Pons (tissue), 1 donor: ENCODE results near the gene CEP19.

Experiments used
- DNase-seq: peaks from one replicate; pipeline ENCODE4 v3.0.0-alpha.2; 2016; ENCODE audit warnings: low spot score

CEP19 gene

GRCh38 chr3:196708467-196708866, 3.6 kb downstream of the CEP19 start:
- no peak for DNase-seq

DNA sequence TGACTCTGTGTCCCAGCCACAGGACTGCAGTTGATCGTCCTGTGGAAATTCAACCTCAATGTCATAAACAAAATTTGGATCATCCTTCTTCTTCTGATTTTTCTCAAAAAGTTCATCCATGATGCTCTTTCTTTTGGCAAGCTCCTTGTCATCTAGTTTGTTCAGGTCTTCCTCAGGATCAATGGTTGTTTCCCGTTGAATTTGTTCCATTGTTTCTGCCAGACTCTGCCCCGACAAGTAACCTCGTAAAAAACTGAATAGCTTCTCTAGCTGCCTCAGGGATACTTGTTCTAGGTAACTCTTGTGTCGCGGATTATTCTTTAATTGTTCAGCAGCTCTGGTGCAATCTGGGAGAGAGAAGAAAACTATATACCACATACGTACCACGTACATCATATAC, 4.5 kb downstream of the CEP19 start:
- no peak for DNase-seq

DNA sequence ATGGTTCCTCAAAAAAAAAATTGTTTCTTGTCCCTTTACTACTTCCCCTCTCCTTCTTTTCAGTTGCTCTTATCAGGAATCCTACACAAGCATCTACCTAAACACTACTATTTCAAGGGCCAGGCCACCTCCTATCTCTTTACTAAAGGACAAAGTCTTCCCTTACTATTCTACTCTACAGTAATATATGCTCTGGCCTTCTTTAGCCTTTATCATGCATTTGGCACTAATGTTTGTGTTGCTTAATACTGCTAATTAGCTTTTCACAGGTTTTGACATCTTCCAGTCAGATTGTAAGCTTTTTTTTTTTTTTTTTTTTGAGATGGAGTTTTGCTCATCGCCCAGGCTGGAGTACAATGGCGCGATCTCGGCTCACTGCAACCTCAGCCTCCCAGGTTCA, 5.3 kb downstream of the CEP19 start:
- DNase-seq, result no peak

GRCh38 chr3:196706327-196706726, 5.7 kb downstream of the CEP19 start:
- no peak for DNase-seq

DNA sequence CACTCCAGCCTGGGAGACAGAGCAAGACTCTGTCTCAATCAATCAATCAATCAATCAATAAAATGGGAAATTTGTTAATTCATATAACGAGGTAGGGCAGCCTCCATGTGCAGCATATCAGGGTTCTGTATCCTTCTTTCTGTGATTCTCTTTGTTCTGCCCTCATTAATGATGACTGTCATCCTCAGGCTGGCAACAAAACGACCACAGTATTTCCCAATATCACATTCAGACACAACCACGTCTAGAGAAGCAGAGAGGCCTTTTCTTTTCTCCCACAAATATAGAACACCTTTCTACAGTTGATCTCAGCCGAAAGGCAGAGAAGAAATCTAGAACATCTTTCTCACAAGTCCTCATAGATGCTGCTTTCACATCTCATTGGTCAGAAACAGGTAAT, 11.2 kb downstream of the CEP19 start:
- no peak for DNase-seq

DNA sequence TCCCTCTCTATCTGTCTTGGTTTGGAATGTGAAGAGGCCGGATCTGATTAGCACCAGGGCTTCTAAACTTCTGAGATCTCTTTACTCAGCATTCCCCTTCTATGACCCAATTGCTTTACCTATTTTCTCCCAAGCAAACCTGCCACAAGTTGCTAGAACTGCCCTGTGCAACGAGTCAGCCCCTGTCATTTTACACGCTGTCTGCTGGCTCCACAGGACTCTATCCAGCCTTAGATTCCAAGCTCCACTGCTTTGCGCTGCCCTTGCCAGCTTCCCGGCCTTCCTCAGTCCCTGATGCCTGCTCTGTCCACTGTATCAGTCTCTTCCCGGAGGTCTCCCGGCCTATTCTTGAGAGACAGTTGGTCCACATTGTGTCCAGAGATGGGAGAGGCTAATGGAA, 12.3 kb downstream of the CEP19 start:
- DNase-seq, result no peak

- no peak for DNase-seq
Measured at GRCh38 chr3:196697270-196697669, 14.8 kb downstream of the CEP19 start.

DNA sequence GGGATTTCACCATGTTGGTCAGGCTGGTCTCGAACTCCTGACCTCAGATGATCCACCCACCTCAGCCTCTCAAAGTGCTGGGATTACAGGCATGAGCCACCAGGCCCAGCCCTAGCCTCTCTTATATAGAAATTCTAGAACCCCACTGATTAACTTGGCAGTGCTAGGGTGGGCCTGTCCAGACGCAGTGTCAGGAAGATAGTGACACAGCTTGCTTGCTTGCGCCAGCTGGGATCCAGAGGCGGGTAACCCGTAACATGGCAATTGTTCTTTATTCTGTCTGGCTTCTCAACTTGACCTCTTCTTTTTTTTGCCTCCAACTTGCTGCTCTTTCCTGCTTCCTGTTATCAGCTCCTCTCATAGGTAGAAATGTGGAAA, 16.2 kb downstream of the CEP19 start:
- no peak for DNase-seq

GRCh38 chr3:196694941-196695848, 16.9 kb downstream of the CEP19 start:
- no peak for DNase-seq

GRCh38 chr3:196694202-196694638, 17.8 kb downstream of the CEP19 start:
- DNase-seq, result no peak

GRCh38 chr3:196691386-196691785, 20.7 kb downstream of the CEP19 start:
- no peak for DNase-seq

- DNase-seq, result no peak
Measured at GRCh38 chr3:196689941-196690660, 21.9 kb downstream of the CEP19 start.

DNA sequence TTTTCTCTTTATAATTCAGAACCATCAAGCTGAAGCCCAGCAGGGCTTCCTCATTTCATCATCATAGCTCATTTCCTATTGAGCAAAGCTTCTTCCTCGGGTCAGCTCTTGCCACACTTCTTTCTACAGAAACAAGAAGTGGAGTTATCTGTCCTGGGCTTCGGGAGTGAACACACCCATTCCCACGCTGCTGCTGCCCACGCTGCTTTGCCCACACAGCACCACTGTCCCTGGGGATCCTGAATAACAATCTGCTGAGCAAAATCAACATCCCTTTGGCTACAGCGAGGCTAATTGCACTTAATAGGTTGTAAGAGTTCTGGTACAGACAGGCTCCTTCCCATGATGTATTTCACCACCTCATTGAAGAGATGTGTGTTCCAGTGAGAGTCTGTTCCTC, 23.7 kb downstream of the CEP19 start:
- peak; percentile 71 for DNase-seq

DNA sequence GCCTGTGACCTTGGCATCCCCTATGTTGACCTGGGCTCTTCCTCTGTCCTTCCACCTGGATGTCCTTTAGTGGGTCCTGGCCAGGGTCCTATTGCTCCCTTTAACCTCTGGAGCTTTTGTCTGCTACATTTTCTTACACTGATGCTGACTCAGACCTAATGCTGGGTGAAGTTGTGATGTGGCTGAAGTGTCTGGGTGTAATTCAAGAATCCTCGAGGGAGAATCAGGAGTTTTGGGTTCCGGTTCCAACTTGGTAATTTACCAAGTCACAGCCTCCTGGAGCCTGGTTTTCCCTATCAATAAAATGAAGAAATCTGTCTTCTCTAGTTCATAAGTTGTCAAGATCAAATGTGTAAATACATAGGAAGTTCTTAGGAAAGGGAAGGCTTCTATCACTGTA, 25.6 kb downstream of the CEP19 start:
- DNase-seq, result no peak

- peak; percentile 74 for DNase-seq
Measured at GRCh38 chr3:196684548-196685407, 27.3 kb downstream of the CEP19 start.

GRCh38 chr3:196677931-196678330, 34.1 kb downstream of the CEP19 start:
- DNase-seq, result no peak

DNA sequence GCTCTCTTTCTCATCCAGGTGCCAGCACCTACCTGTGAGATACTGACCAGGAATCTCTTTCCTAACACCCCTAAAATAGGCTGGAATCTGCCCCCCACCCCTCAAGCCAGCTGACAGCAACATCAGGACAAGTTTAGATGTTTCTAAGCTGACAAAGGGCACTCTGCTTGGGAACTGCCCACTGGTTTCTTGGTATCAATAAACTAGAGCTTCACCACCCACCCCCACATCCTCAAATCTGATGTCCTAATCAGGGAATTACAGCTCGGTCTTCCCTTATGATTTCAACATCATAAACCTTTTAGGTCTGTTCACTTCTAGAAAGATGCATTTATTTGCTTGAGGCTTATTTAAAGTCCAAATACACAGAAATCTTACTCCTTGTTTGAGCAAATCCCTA, 34.7 kb downstream of the CEP19 start:
- DNase-seq, result no peak

DNA sequence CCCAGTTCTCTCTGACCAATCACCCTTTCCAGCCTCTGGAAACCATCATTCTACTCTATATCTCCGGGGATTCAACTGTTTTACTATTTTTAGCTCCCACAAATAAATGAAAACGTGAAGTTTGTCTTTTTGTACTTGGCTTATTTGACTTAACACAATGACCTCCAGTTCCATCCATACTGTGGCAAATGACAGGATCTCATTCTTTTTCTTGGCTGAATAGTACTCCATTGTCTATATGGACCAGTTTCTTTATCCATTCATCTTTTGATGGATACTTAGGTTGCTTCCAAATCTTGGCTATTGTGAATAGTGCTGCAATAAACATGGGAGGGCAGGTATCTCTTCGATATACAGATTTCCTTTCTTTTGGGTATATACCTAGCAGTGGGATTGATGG, 38.4 kb downstream of the CEP19 start:
- no peak for DNase-seq

DNA sequence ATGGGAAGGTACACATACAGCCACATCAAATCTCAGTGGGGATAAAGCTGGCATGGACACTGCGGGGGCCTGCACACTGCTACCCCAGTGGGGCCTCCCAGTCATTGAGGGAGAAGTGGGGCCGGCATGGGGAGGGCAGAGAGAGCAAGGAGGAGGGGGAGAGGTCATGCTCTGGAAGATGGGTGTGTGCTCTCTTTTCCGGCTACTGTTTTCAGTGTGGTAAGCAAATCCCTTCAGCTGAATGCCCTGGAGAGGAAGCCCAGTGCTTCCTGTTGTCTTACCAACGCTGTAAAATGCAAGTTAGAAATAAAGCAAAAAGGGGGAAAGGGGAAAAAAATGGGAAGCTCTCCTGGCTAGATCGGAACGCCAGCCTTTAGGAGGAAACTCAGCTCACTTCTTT, 41.7 kb downstream of the CEP19 start:
- DNase-seq, result no peak

DNA sequence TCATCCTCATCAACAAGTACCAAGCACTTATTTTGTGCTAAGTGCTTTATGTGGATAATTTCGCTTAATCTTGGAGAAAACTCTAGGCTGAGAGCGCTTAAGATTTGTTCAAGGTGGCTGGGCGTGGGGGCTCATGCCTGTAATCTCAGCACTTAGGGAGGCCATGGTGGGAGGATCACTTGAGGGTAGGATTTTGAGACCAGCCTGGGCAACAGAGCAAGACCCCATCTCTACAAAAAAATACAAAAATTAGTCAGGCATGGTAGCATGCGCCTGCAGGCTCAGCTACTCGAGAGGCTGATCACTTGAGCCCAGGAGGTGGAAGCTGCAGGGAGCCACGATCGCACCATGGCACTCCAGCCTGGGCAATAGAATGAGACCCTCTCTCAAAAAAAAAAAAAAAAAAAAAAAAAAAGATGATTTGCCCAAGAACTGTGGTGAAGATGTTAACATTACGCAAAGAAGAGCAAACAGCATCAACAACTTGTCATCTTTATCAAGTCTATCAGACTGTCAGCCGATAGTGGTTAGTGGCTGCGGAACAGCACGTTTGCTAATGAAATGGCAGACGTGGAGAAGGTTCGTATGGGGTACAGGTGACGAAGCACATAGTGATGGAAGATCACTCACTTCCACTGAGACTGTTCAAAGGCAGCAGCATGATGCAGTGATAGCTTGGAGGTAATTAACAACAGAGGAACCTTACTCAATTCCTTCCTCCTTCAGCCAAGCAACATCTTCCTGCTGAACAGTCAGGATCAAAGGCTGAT, 44.8 kb downstream of the CEP19 start:
- no peak for DNase-seq

GRCh38 chr3:196666001-196666867, 45.8 kb downstream of the CEP19 start:
- DNase-seq, result peak; percentile 69
